Measurements from ENCODE around the gene DBH. TPM values are rescaled to one million over a fixed set of nuclear protein-coding genes. Genes with fewer than 3 reads are reported as not detected.

Gene DBH
- total and polyA plus RNA-seq, 10 of the 15 experiments (the other 5 are each of a cell fraction or from before 2014, with no cell fraction given) = not detected

DNA sequence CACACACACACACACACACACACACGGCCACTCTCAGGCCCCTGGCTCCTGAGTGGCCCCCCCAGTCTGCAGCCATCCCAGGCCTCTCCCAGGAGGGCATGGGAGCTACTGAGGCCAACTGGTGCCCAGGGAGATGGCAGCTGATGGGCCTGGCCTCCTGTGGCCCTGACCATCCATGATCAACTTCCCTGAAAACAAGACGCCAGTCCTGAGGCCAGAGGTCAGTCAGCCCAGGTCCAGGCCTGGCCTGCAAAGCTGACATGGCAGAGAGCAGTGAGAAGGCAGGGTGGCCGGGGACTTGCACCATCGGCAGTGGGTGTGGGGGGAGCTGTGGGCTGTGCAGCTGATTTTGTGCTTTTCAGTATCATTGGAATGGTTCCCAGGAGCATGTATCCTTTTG is 55.0 kb downstream of the DBH start:
- ChIA-PET CTCF (no interaction called here), RAD21 (ENCODE audit: unreplicated experiment) (no interaction called here), POLR2A (no interaction called here), SMC1A (ENCODE audit: uncharacterized antibody, unreplicated experiment) (no interaction called here)
- H3K79me2 ChIP-seq (ENCODE audit: control insufficient read depth, insufficient read depth, low read length) = no peaks in the 10 kb centered on the region
- no peaks in the 10 kb centered on the region for H3K4me1 ChIP-seq (ENCODE audit: control insufficient read depth, insufficient read depth, low read length)
- no peak overlapping the region for H3K9ac ChIP-seq (ENCODE audit: control insufficient read depth, insufficient read depth, low read length)
- no TSS peak for BruUV-seq (replicated peaks)
- H3K4me3 ChIP-seq = no peak overlapping the region
- H4K20me1 ChIP-seq (ENCODE audit: control insufficient read depth, insufficient read depth) = no peaks in the 10 kb centered on the region
- H3K9me3 ChIP-seq (replicated peaks; ENCODE audit: control insufficient read depth, insufficient read depth, low read length) = no peaks in the 10 kb centered on the region
- H3K36me3 ChIP-seq (ENCODE audit: control insufficient read depth in 2 of 2, insufficient read depth in 2 of 2, low read length in 1 of 2) = no peaks in the 10 kb centered on the region
- WGBS (ENCODE audit: insufficient coverage, insufficient replicate concordance, low lambda C conversion rate, missing lambda C conversion rate) = 6% methylated on average over 4 of the region's 4 CpGs
- intact Hi-C loops (cut with micrococcal nuclease; ENCODE audit: unreplicated experiment) (no loop called here), in situ Hi-C loops (cut with MboI) (no loop called here)
- no peak overlapping the region for H3K4me2 ChIP-seq (ENCODE audit: control insufficient read depth, insufficient read depth)
- no peak overlapping the region for H3K27ac ChIP-seq (ENCODE audit: control insufficient read depth, insufficient read depth)
- ATAC-seq (no peak), FAIRE-seq (no peak), DNase-seq (ENCODE audit: low read depth, low spot score) (no peak)
- H3K27me3 ChIP-seq (replicated peaks in 1 of 2; ENCODE audit: control insufficient read depth in 2 of 2, insufficient read depth in 2 of 2, low read length in 1 of 2) = no peaks in the 10 kb centered on the region; a peak in 1 of 4 replicates
- TF ChIP-seq PAX8 (IDR thresholded peaks at IDR 0.05) (no peak), KLF5 (IDR thresholded peaks at IDR 0.05; ENCODE audit: partially characterized antibody) (no peak)
- TF ChIP-seq, protein P1, sequence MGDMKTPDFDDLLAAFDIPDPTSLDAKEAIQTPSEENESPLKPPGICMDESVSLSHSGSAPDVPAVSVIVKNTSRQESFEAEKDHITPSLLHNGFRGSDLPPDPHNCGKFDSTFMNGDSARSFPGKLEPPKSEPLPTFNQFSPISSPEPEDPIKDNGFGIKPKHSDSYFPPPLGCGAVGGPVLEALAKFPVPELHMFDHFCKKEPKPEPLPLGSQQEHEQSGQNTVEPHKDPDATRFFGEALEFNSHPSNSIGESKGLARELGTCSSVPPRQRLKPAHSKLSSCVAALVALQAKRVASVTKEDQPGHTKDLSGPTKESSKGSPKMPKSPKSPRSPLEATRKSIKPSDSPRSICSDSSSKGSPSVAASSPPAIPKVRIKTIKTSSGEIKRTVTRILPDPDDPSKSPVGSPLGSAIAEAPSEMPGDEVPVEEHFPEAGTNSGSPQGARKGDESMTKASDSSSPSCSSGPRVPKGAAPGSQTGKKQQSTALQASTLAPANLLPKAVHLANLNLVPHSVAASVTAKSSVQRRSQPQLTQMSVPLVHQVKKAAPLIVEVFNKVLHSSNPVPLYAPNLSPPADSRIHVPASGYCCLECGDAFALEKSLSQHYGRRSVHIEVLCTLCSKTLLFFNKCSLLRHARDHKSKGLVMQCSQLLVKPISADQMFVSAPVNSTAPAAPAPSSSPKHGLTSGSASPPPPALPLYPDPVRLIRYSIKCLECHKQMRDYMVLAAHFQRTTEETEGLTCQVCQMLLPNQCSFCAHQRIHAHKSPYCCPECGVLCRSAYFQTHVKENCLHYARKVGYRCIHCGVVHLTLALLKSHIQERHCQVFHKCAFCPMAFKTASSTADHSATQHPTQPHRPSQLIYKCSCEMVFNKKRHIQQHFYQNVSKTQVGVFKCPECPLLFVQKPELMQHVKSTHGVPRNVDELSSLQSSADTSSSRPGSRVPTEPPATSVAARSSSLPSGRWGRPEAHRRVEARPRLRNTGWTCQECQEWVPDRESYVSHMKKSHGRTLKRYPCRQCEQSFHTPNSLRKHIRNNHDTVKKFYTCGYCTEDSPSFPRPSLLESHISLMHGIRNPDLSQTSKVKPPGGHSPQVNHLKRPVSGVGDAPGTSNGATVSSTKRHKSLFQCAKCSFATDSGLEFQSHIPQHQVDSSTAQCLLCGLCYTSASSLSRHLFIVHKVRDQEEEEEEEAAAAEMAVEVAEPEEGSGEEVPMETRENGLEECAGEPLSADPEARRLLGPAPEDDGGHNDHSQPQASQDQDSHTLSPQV (IDR thresholded peaks at IDR 0.05) = no peak
- H2AFZ ChIP-seq (ENCODE audit: control insufficient read depth, low read depth, low read length) = no peak overlapping the region
